Glutamatergic neuron (in vitro differentiated cells): ENCODE results near the gene PRDX2. TPM values are rescaled to one million over a fixed set of nuclear protein-coding genes. Genes with fewer than 3 reads are reported as not detected.

Source experiments
- DNase-seq: peaks from one replicate; pipeline ENCODE4 v3.0.0; 2022
- H3K27ac Mint-ChIP-seq: one replicate; pipeline ENCODE4 v1.8.0; 2020; ENCODE audit warnings: mild to moderate bottlenecking, mixed read lengths, inconsistent platforms; ENCODE audit not compliant: unreplicated experiment
- H3K27me3 Mint-ChIP-seq: one replicate; pipeline ENCODE4 v1.8.0; 2020; ENCODE audit warnings: mild to moderate bottlenecking, moderate library complexity, mixed read lengths, inconsistent platforms; ENCODE audit not compliant: unreplicated experiment
- H3K36me3 Mint-ChIP-seq: one replicate; pipeline ENCODE4 v1.8.0; 2020; ENCODE audit warnings: mild to moderate bottlenecking, mixed read lengths, inconsistent platforms; ENCODE audit not compliant: unreplicated experiment
- H3K4me1 Mint-ChIP-seq: one replicate; pipeline ENCODE4 v1.8.0; 2020; ENCODE audit warnings: mild to moderate bottlenecking, low read depth, mixed read lengths, inconsistent platforms; ENCODE audit not compliant: unreplicated experiment
- H3K4me3 Mint-ChIP-seq: one replicate; pipeline ENCODE4 v1.8.0; 2020; ENCODE audit warnings: mild to moderate bottlenecking, mixed read lengths, inconsistent platforms; ENCODE audit not compliant: unreplicated experiment
- H3K9me3 Mint-ChIP-seq: one replicate; pipeline ENCODE4 v1.8.0; 2020; ENCODE audit warnings: mild to moderate bottlenecking, moderate library complexity, mixed read lengths, inconsistent platforms; ENCODE audit not compliant: unreplicated experiment
- CTCF ChIP-seq: fragments of 200-600 bp; sonication (generic); IDR thresholded peaks from one replicate; pipeline ENCODE4 v1.5.0; 2021; ENCODE audit not compliant: partially characterized antibody, unreplicated experiment
- total RNA-seq: library from RNA; stranded (reverse); fragmentation: NEBNext Ultra II Directional; extraction: Animal tissue kit (Norgen Biotek cat#: 25700); gene quantifications from one replicate; pipeline ENCODE4 v1.2.1, GENCODE V29; 2021; ENCODE audit not compliant: unreplicated experiment

PRDX2 gene
- total RNA-seq, 1 donor from 2014 or later: 671 TPM

DNA sequence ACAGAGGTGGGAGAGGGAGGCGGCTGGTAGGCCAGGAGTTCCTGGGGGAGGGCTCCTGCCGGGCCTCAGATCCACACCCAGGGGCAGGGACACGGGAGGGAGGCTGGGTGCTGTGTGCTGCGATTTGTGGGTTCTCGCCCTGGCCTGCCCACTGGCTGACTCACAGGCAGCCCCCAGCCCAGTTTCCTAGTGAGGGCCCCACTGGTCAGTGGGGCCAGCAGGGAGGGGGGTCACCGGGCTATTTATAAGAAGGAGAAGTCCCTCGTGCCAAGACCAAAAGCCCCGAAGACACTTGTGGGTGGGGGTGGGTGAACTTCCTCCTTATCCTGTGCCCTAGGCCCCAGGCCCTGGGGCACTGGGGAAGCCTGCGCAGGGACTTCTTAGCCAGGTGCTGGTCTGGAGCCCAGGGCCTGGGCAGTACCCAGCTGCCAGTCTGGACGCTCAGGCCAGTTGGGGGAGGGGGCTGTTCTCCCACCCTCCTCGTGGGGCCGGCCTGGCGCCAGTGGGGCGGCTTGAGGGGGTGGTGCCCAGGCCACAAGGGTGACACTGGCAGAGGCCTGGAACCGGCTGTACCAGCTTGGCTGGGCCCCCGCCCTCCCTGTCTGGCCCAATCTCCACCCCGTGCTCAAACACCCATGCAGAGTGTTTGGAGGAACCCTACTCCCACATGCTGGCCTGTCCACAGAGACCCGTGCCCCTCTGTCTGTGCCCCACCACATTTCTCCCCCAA is 15.3 kb downstream of the PRDX2 start:
- Mint-ChIP-seq H3K4me1 (peaks cover 19% of the 10 kb centered on the region), H3K4me3 (no peak overlapping the region), H3K9me3 (peaks cover 10% of the 10 kb centered on the region), H3K27ac (no peak overlapping the region), H3K36me3 (no peaks in the 10 kb centered on the region), H3K27me3 (peaks cover 10% of the 10 kb centered on the region)
- no peak for TF ChIP-seq CTCF
- no peak for DNase-seq

DNA sequence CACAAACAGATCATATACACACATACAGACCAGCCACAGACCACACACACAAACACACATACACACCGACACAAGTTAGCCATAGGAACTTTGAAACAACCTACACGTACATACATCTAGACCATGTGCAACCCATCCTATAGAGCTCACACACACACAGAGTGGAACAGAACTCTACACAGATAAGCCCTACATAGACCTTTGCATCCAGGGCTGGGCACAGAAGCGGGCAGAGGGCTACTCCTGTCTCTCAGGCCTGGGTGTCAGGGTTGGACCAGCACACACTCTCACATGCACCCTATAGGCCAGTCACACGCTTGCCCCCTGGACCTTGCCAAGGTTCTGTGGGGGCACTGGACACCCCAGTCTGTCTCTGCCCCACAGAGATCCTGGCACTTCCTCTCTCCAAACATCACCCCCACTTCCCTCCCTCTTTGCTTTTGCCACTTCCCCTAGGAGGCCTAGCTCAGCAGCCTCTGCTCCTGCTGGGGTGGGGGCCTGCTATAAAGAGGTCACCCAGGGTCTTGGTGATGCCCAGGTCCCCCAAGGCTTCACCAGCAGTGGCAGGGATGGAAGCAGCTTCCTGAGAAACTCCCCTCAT is 16.1 kb downstream of the PRDX2 start:
- no peak overlapping the region for H3K4me3 Mint-ChIP-seq
- peaks cover 4% of the 10 kb centered on the region for H3K9me3 Mint-ChIP-seq
- H3K4me1 Mint-ChIP-seq: peaks cover 14% of the 10 kb centered on the region
- H3K27me3 Mint-ChIP-seq: peaks cover 6% of the 10 kb centered on the region
- TF ChIP-seq CTCF: no peak
- no peak overlapping the region for H3K27ac Mint-ChIP-seq
- no peaks in the 10 kb centered on the region for H3K36me3 Mint-ChIP-seq
- no peak for DNase-seq

DNA sequence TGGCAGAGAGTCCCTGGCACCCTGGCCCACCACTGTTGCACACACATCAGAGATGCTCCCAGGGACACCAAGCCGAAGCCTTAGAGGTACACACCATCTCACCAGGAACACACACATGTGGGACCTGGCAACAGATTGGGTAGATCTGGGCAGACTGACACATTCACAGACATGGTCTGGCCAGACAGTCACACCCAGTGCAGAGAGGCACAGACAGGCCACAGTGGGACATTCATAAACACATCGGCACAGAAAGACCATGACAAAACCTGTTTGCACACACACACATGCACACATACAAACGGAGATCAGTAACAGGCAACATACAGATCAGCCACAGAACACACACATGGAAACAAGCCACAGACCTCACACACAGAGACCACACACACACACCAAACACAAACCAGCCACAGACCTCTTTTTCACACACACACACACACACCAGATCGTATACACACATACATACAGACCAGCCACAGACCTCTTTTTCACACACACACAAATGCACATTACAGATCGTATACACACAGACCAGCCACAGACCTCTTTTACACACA is 16.6 kb downstream of the PRDX2 start:
- peaks cover 2% of the 10 kb centered on the region for H3K9me3 Mint-ChIP-seq
- no peak overlapping the region for H3K27ac Mint-ChIP-seq
- peaks cover 6% of the 10 kb centered on the region for H3K27me3 Mint-ChIP-seq
- peaks cover 13% of the 10 kb centered on the region for H3K4me1 Mint-ChIP-seq
- no peak for DNase-seq
- H3K36me3 Mint-ChIP-seq: no peaks in the 10 kb centered on the region
- no peak for TF ChIP-seq CTCF
- H3K4me3 Mint-ChIP-seq: no peak overlapping the region

GRCh38 chr19:12784394-12784870 is 17.2 kb downstream of the PRDX2 start:
- Mint-ChIP-seq H3K36me3 (no peaks in the 10 kb centered on the region), H3K9me3 (peaks cover 2% of the 10 kb centered on the region), H3K4me3 (no peak overlapping the region), H3K4me1 (peaks cover 15% of the 10 kb centered on the region), H3K27me3 (peaks cover 6% of the 10 kb centered on the region), H3K27ac (no peak overlapping the region)
- no peak for DNase-seq
- no peak for TF ChIP-seq CTCF

DNA sequence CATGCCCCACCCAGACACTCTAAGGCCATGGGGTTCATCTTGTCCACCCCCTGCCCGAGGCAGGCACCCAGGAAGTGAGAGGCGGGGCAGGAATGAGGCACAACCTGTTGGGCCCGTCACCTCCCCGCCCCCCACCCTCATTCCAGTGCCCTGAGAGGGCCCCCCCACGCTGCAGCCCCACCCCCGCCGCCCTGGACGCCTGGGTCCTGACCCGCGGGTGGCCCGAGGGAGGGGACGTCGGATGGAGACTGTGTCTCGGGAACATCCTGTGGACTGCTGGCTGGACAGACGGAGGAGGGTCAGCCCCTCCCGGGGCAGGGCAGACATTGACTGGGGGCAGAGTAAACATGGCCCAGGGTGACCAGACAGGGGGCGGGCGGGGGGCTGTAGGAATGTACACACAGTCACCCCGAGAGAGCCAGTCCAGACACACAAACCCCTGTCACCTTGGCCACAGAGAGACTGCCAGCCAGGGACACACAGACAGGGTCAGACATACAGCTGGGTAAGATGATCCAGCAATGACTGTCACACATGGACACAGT is 17.7 kb downstream of the PRDX2 start:
- no peak for DNase-seq
- no peak for TF ChIP-seq CTCF
- Mint-ChIP-seq H3K9me3 (peaks cover 2% of the 10 kb centered on the region), H3K36me3 (no peaks in the 10 kb centered on the region), H3K4me1 (peaks cover 16% of the 10 kb centered on the region), H3K4me3 (peak overlapping the region; percentile 76), H3K27me3 (peaks cover 4% of the 10 kb centered on the region), H3K27ac (no peak overlapping the region)
